PC-9 (cell line): ENCODE measurements around the gene UNC5C. TPM values are rescaled to one million over a fixed set of nuclear protein-coding genes. Genes with fewer than 3 reads are reported as not detected.

Experiments used
- BruUV-seq: library from RNA; stranded (reverse); fragments of 400-500 nt; replicated peaks from 2 replicates; lab custom pipeline; 2021; lab: Mats Ljungman, UMichigan
- CTCF ChIA-PET: fragments of 300-600 bp; sonication (Branson Sonifier 250); formaldehyde crosslinking; loops from one replicate; lab custom pipeline; 2022; ENCODE audit warnings: antibody characterized with exemption; lab: Charles Lee
- POLR2A ChIA-PET: fragments of 300-600 bp; sonication (Branson Sonifier 250); formaldehyde crosslinking; loops from one replicate; lab custom pipeline; 2022; ENCODE audit warnings: antibody characterized with exemption; ENCODE audit not compliant: unreplicated experiment; lab: Charles Lee
- DNase-seq, 2 experiments: peaks; one replicate each; pipeline versions ENCODE4 v3.0.0 to v3.0.0-alpha.2; 2015 to 2022; ENCODE audit warnings: mixed read lengths in 1 of 2
- H2AFZ ChIP-seq: fragments of 200-600 bp; sonication (generic); 2 replicates; pipeline ENCODE4 v1.8.1; 2017; ENCODE audit warnings: antibody characterized with exemption
- H3F3A ChIP-seq: fragments of 200-600 bp; sonication (generic); 2 replicates; pipeline ENCODE4 v1.8.1; 2017; ENCODE audit warnings: antibody characterized with exemption, mild to moderate bottlenecking, low read depth; ENCODE audit not compliant: insufficient read depth
- H3K27ac ChIP-seq: fragments of 200-600 bp; sonication (generic); 2 replicates; pipeline ENCODE4 v1.6.1; 2016; ENCODE audit warnings: mixed run types
- H3K27me3 ChIP-seq: fragments of 200-600 bp; sonication (generic); 2 replicates; pipeline ENCODE4 v1.6.1; 2016; ENCODE audit warnings: low read depth, mixed run types; ENCODE audit not compliant: insufficient read depth
- H3K36me3 ChIP-seq: fragments of 200-600 bp; sonication (generic); 2 replicates; pipeline ENCODE4 v1.6.1; 2016; ENCODE audit warnings: low read depth, mixed run types
- H3K4me1 ChIP-seq: fragments of 200-600 bp; sonication (generic); replicated peaks from 2 replicates; pipeline ENCODE4 v1.6.1; 2016; ENCODE audit warnings: mixed run types; ENCODE audit not compliant: insufficient read depth
- H3K4me2 ChIP-seq: fragments of 200-600 bp; sonication (generic); 2 replicates; pipeline ENCODE4 v1.6.1; 2017; ENCODE audit warnings: mixed run types
- H3K4me3 ChIP-seq: fragments of 200-600 bp; sonication (generic); 2 replicates; pipeline ENCODE4 v1.6.1; 2016; ENCODE audit warnings: mixed run types
- H3K79me2 ChIP-seq: fragments of 200-600 bp; sonication (generic); 2 replicates; pipeline ENCODE4 v1.6.1; 2017; ENCODE audit warnings: low read depth, mixed run types
- H3K9me2 ChIP-seq: fragments of 200-600 bp; sonication (generic); 2 replicates; pipeline ENCODE4 v1.8.1; 2017; ENCODE audit warnings: mild to moderate bottlenecking; ENCODE audit not compliant: insufficient read depth
- H3K9me3 ChIP-seq: fragments of 200-600 bp; sonication (generic); 2 replicates; pipeline ENCODE4 v1.8.1; 2016; ENCODE audit warnings: low read depth; ENCODE audit not compliant: insufficient read depth
- H4K20me1 ChIP-seq: fragments of 200-600 bp; sonication (generic); 2 replicates; pipeline ENCODE4 v1.8.1; 2017; ENCODE audit not compliant: insufficient read depth
- CTCF ChIP-seq: fragments of 200-600 bp; sonication (generic); conservative IDR thresholded peaks from 2 replicates; pipeline ENCODE4 v1.6.1; 2017; ENCODE audit warnings: mixed run types, antibody characterized with exemption, mild to moderate bottlenecking, moderate library complexity
- EZH2 ChIP-seq: fragments of 200-600 bp; sonication (generic); IDR thresholded peaks from 2 replicates; pipeline ENCODE4 v1.8.0; 2017; ENCODE audit warnings: antibody characterized with exemption, low read depth
- intact Hi-C: fragments of 100-400 bp; cut with micrococcal nuclease; formaldehyde crosslinking; loops from one replicate; pipeline ENCODE4 v1.10.0; 2022; ENCODE audit not compliant: unreplicated experiment
- total RNA-seq: library from RNA; stranded (reverse); gene quantifications from 2 replicates; pipeline ENCODE4 v1.2.3, GENCODE V29; 2021

The UNC5C gene
- total RNA-seq, 1 experiment from 2014 or later: not detected

GRCh38 chr4:95159384-95159783, 389.4 kb downstream of the UNC5C start:
- no peaks in the 10 kb centered on the region for H3F3A ChIP-seq

GRCh38 chr4:95158626-95159025, 390.1 kb downstream of the UNC5C start:
- TF ChIP-seq EZH2 (no peak), CTCF (no peak)
- no peaks in the 10 kb centered on the region for H3F3A ChIP-seq
- CTCF ChIA-PET: no interaction called here
- H3K36me3 ChIP-seq: no peaks in the 10 kb centered on the region
- no peak overlapping the region for H2AFZ ChIP-seq
- POLR2A ChIA-PET: no interaction called here
- no peak for DNase-seq
- H3K4me2 ChIP-seq: no peak overlapping the region
- H3K9me3 ChIP-seq: no peaks in the 10 kb centered on the region
- intact Hi-C loops: no loop called here
- H3K9me2 ChIP-seq: no peaks in the 10 kb centered on the region
- BruUV-seq: no TSS peak
- no peaks in the 10 kb centered on the region for H4K20me1 ChIP-seq
- no peaks in the 10 kb centered on the region for H3K4me1 ChIP-seq
- H3K27me3 ChIP-seq: no peaks in the 10 kb centered on the region
- H3K27ac ChIP-seq: no peak overlapping the region
- H3K79me2 ChIP-seq: no peaks in the 10 kb centered on the region
- H3K4me3 ChIP-seq: no peak overlapping the region

More at GRCh38 chr4:95159384-95159783, 389.4 kb downstream of the UNC5C start:
- Histone ChIP-seq H2AFZ (no peak overlapping the region), H3K4me2 (no peak overlapping the region), H4K20me1 (no peaks in the 10 kb centered on the region), H3K36me3 (no peaks in the 10 kb centered on the region), H3K79me2 (no peaks in the 10 kb centered on the region), H3K4me3 (no peak overlapping the region), H3K9me3 (no peaks in the 10 kb centered on the region), H3K27me3 (no peaks in the 10 kb centered on the region), H3K4me1 (no peaks in the 10 kb centered on the region), H3K27ac (no peak overlapping the region), H3K9me2 (no peaks in the 10 kb centered on the region)
- TF ChIP-seq EZH2 (no peak), CTCF (no peak)
- ChIA-PET POLR2A (no interaction called here), CTCF (no interaction called here)
- DNase-seq: no peak
- BruUV-seq: no TSS peak
- intact Hi-C loops: no loop called here

GRCh38 chr4:95158045-95158444, 390.7 kb downstream of the UNC5C start:
- H3K4me2 ChIP-seq: no peak overlapping the region
- ChIA-PET CTCF (no interaction called here), POLR2A (no interaction called here)
- TF ChIP-seq CTCF (no peak), EZH2 (no peak)
- H3K9me2 ChIP-seq: no peaks in the 10 kb centered on the region
- intact Hi-C loops: no loop called here
- no peaks in the 10 kb centered on the region for H4K20me1 ChIP-seq
- H3K79me2 ChIP-seq: no peaks in the 10 kb centered on the region
- no peak overlapping the region for H3K4me3 ChIP-seq
- no peaks in the 10 kb centered on the region for H3F3A ChIP-seq
- H2AFZ ChIP-seq: no peak overlapping the region
- BruUV-seq: no TSS peak
- no peaks in the 10 kb centered on the region for H3K27me3 ChIP-seq
- H3K36me3 ChIP-seq: no peaks in the 10 kb centered on the region
- H3K27ac ChIP-seq: no peak overlapping the region
- DNase-seq: no peak
- H3K9me3 ChIP-seq: no peaks in the 10 kb centered on the region
- no peaks in the 10 kb centered on the region for H3K4me1 ChIP-seq
